Mesendoderm (in vitro differentiated cells): ENCODE data around the gene CSF2RB.

Source experiments
- DNase-seq: peaks from one replicate; pipeline ENCODE4 v3.0.0; 2013
- H2AK5ac ChIP-seq: 2 replicates; pipeline ENCODE4 v1.6.1; 2013; ENCODE audit warnings: low read length, inconsistent platforms
- H2BK120ac ChIP-seq: 2 replicates; pipeline ENCODE4 v1.6.1; 2013; ENCODE audit warnings: low read depth, mild to moderate bottlenecking, low read length, moderate library complexity, mixed read lengths
- H2BK15ac ChIP-seq: replicated peaks from 2 replicates; pipeline ENCODE4 v1.6.1; 2013; ENCODE audit warnings: low read depth, mild to moderate bottlenecking, moderate library complexity
- H2BK5ac ChIP-seq: 2 replicates; pipeline ENCODE4 v1.6.1; 2013; ENCODE audit warnings: low read length, inconsistent platforms
- H3K18ac ChIP-seq: 2 replicates; pipeline ENCODE4 v1.6.1; 2013; ENCODE audit warnings: mild to moderate bottlenecking, low read length, mixed read lengths
- H3K23ac ChIP-seq: one replicate; pipeline ENCODE4 v1.6.1; 2013; ENCODE audit warnings: low read length
- H3K27ac ChIP-seq: 2 replicates; pipeline ENCODE4 v1.5.1; 2013; ENCODE audit warnings: low read depth, mild to moderate bottlenecking, inconsistent platforms, low read length, moderate library complexity
- H3K27me3 ChIP-seq: 2 replicates; pipeline ENCODE4 v1.6.1; 2013; ENCODE audit warnings: low read length, control low read depth, mild to moderate bottlenecking, inconsistent platforms; ENCODE audit not compliant: insufficient read depth, poor library complexity
- H3K36me3 ChIP-seq: 2 replicates; pipeline ENCODE4 v1.6.1; 2013; ENCODE audit warnings: low read length, inconsistent platforms; ENCODE audit not compliant: control insufficient read depth, insufficient read depth
- H3K4ac ChIP-seq: one replicate; pipeline ENCODE4 v1.6.1; 2013; ENCODE audit warnings: low read depth, mild to moderate bottlenecking, low read length, moderate library complexity
- H3K4me1 ChIP-seq: 2 replicates; pipeline ENCODE4 v1.6.1; 2013; ENCODE audit warnings: low read depth, low read length, inconsistent platforms; ENCODE audit not compliant: control insufficient read depth
- H3K4me2 ChIP-seq: 2 replicates; pipeline ENCODE4 v1.6.1; 2013; ENCODE audit warnings: low read length
- H3K4me3 ChIP-seq: 2 replicates; pipeline ENCODE4 v1.5.1; 2013; ENCODE audit warnings: mild to moderate bottlenecking, low read length
- H3K56ac ChIP-seq: one replicate; pipeline ENCODE4 v1.6.1; 2013; ENCODE audit warnings: low read length
- H3K79me1 ChIP-seq: 2 replicates; pipeline ENCODE4 v1.6.1; 2013; ENCODE audit warnings: low read length, inconsistent platforms
- H3K79me2 ChIP-seq: 2 replicates; pipeline ENCODE4 v1.6.1; 2013; ENCODE audit warnings: mild to moderate bottlenecking, low read length; ENCODE audit not compliant: control insufficient read depth, insufficient read depth
- H3K9ac ChIP-seq: 2 replicates; pipeline ENCODE4 v1.6.1; 2013; ENCODE audit warnings: low read length, inconsistent platforms
- H4K5ac ChIP-seq: one replicate; pipeline ENCODE4 v1.6.1; 2013; ENCODE audit warnings: low read length
- H4K8ac ChIP-seq: one replicate; pipeline ENCODE4 v1.6.1; 2013; ENCODE audit warnings: low read depth, mild to moderate bottlenecking, control low read depth, low read length, moderate library complexity
- whole genome bisulfite sequencing: extraction: QIAGEN DNeasy Blood & Tissue Kit; methylation state at CpG from one replicate; pipeline ENCODE4 v1.1.7; 2013; ENCODE audit warnings: low lambda C conversion rate, missing lambda C conversion rate; ENCODE audit not compliant: insufficient coverage; ENCODE audit errors: extremely low coverage; 5-methylcytosine and 5-hydroxymethylcytosine counted together

Gene CSF2RB

GRCh38 chr22:36891646-36892045, 21.8 kb upstream of the CSF2RB start:
- Histone ChIP-seq H3K4ac (no peak overlapping the region), H3K56ac (no peak overlapping the region), H2BK120ac (no peak overlapping the region), H3K9ac (no peak overlapping the region), H3K18ac (no peak overlapping the region), H2AK5ac (no peak overlapping the region), H3K27me3 (no peaks in the 10 kb centered on the region), H3K4me3 (no peak overlapping the region), H2BK15ac (no peak overlapping the region), H4K5ac (no peak overlapping the region), H3K79me1 (no peaks in the 10 kb centered on the region), H2BK5ac (no peak overlapping the region), H3K4me1 (no peaks in the 10 kb centered on the region), H3K79me2 (no peaks in the 10 kb centered on the region), H3K4me2 (no peak overlapping the region), H3K23ac (no peak overlapping the region), H3K27ac (no peak overlapping the region), H3K36me3 (no peaks in the 10 kb centered on the region), H4K8ac (no peak overlapping the region)
- no peak for DNase-seq
- WGBS = no CpG with 5 or more reads among the region's 1 CpG

- H3K9ac ChIP-seq = no peak overlapping the region
- H3K23ac ChIP-seq = no peak overlapping the region
- H2AK5ac ChIP-seq = no peak overlapping the region
- H2BK15ac ChIP-seq = no peak overlapping the region
- no peak overlapping the region for H3K4me2 ChIP-seq
- no peaks in the 10 kb centered on the region for H3K36me3 ChIP-seq
- H3K4me1 ChIP-seq = no peaks in the 10 kb centered on the region
- H2BK120ac ChIP-seq = no peak overlapping the region
- H3K79me1 ChIP-seq = no peaks in the 10 kb centered on the region
- no CpG with 5 or more reads among the region's 2 CpGs for WGBS
- no peak overlapping the region for H3K27ac ChIP-seq
- H3K4me3 ChIP-seq = no peak overlapping the region
- H4K5ac ChIP-seq = no peak overlapping the region
- no peak overlapping the region for H4K8ac ChIP-seq
- no peak overlapping the region for H2BK5ac ChIP-seq
- H3K18ac ChIP-seq = no peak overlapping the region
- no peaks in the 10 kb centered on the region for H3K79me2 ChIP-seq
- no peaks in the 10 kb centered on the region for H3K27me3 ChIP-seq
- H3K56ac ChIP-seq = no peak overlapping the region
- no peak overlapping the region for H3K4ac ChIP-seq
- no peak for DNase-seq
These were observed 21.1 kb upstream of the CSF2RB start for GRCh38 chr22:36892292-36892691.

DNA sequence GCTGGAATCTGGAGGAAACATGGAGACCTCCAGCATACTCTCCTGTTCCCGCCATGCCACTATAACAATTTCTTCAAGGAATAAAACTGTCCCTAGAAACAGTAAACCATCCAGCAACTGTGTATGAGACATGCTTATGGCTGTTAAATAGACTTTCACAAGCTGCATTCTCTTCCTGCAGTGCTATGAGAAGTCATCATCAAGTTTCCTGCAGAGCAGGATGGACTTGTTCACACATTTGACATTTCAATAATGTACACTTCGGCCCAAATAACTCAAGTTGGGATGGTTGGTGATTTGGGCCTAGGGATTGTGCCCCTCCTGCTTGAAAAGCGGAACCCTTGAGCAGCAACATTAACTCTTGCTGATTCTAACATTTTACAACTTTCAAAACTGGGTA, 20.2 kb upstream of the CSF2RB start:
- H3K9ac ChIP-seq = no peak overlapping the region
- no peak overlapping the region for H3K4me3 ChIP-seq
- DNase-seq = no peak
- H3K4me2 ChIP-seq = no peak overlapping the region
- H3K27ac ChIP-seq = no peak overlapping the region
- H2BK5ac ChIP-seq = no peak overlapping the region
- no peak overlapping the region for H3K56ac ChIP-seq
- no peak overlapping the region for H2BK15ac ChIP-seq
- no CpG with 5 or more reads among the region's 3 CpGs for WGBS
- H3K4me1 ChIP-seq = no peaks in the 10 kb centered on the region
- no peak overlapping the region for H3K4ac ChIP-seq
- no peaks in the 10 kb centered on the region for H3K79me1 ChIP-seq
- no peaks in the 10 kb centered on the region for H3K27me3 ChIP-seq
- H3K23ac ChIP-seq = no peak overlapping the region
- H3K18ac ChIP-seq = no peak overlapping the region
- H4K5ac ChIP-seq = no peak overlapping the region
- H2BK120ac ChIP-seq = no peak overlapping the region
- H3K36me3 ChIP-seq = no peaks in the 10 kb centered on the region
- no peak overlapping the region for H4K8ac ChIP-seq
- H2AK5ac ChIP-seq = no peak overlapping the region
- H3K79me2 ChIP-seq = no peaks in the 10 kb centered on the region

- no peak overlapping the region for H3K9ac ChIP-seq
- H4K8ac ChIP-seq = no peak overlapping the region
- H3K27ac ChIP-seq = no peak overlapping the region
- H4K5ac ChIP-seq = no peak overlapping the region
- no peak for DNase-seq
- no peak overlapping the region for H3K18ac ChIP-seq
- no CpG with 5 or more reads among the region's 1 CpG for WGBS
- no peak overlapping the region for H2BK5ac ChIP-seq
- H2AK5ac ChIP-seq = no peak overlapping the region
- no peaks in the 10 kb centered on the region for H3K36me3 ChIP-seq
- H3K27me3 ChIP-seq = no peaks in the 10 kb centered on the region
- no peak overlapping the region for H3K4me2 ChIP-seq
- no peaks in the 10 kb centered on the region for H3K4me1 ChIP-seq
- no peaks in the 10 kb centered on the region for H3K79me2 ChIP-seq
- no peak overlapping the region for H3K4ac ChIP-seq
- no peak overlapping the region for H2BK15ac ChIP-seq
- no peak overlapping the region for H2BK120ac ChIP-seq
- H3K4me3 ChIP-seq = no peak overlapping the region
- no peak overlapping the region for H3K23ac ChIP-seq
- no peaks in the 10 kb centered on the region for H3K79me1 ChIP-seq
- no peak overlapping the region for H3K56ac ChIP-seq
These were observed 19.2 kb upstream of the CSF2RB start for GRCh38 chr22:36894266-36894665.

DNA sequence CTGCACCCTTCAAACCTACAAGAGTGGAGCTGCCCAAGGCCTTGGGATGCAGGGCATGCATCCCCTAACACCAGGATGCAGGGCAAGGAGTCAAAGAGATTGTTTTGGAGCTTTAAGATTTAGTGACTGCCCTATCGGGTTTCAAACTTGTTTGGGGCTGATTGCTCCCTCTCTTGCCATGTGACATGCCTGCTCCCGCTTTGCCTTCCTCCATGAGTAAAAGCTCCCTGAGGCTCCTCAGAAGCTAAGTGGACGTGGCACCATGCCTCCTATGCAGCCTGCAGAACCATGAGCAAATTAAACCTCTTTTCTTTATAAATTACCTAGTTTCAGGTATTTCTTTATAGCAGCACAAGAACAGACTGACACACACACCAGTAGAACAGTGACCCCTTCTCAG, 15.8 kb upstream of the CSF2RB start:
- H3K56ac ChIP-seq = no peak overlapping the region
- no peak overlapping the region for H3K4ac ChIP-seq
- no peak overlapping the region for H4K5ac ChIP-seq
- H3K4me2 ChIP-seq = no peak overlapping the region
- no CpG with 5 or more reads among the region's 3 CpGs for WGBS
- no peak for DNase-seq
- H4K8ac ChIP-seq = no peak overlapping the region
- no peak overlapping the region for H2BK5ac ChIP-seq
- no peak overlapping the region for H2BK120ac ChIP-seq
- no peak overlapping the region for H2AK5ac ChIP-seq
- no peak overlapping the region for H3K9ac ChIP-seq
- peaks cover 5% of the 10 kb centered on the region for H3K4me1 ChIP-seq
- no peaks in the 10 kb centered on the region for H3K79me1 ChIP-seq
- no peaks in the 10 kb centered on the region for H3K27me3 ChIP-seq
- no peak overlapping the region for H3K4me3 ChIP-seq
- H3K36me3 ChIP-seq = no peaks in the 10 kb centered on the region
- no peaks in the 10 kb centered on the region for H3K79me2 ChIP-seq
- no peak overlapping the region for H3K23ac ChIP-seq
- H3K27ac ChIP-seq = no peak overlapping the region
- no peak overlapping the region for H3K18ac ChIP-seq
- no peak overlapping the region for H2BK15ac ChIP-seq

DNA sequence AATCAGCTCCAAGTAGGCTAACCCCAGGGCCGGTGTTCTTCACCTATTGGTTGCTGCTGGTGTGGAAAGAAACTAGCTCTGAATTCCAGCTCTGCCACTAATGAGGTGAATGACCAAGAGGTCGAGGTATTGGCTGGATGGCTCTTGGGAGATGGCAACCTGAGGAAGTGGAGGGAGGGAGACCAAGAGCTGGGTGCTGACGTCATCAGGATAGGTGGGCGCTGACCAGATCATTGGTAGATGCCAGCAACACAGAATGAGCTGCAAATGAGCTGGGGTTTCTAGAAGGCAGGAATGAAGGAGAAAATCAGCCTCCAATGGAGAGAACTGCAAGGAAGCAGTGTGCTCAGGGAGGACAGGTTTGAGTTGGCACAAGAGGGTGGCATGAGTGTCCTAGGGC, 14.7 kb upstream of the CSF2RB start:
- no peak overlapping the region for H3K4ac ChIP-seq
- H3K9ac ChIP-seq = no peak overlapping the region
- no peak overlapping the region for H3K4me3 ChIP-seq
- no peak overlapping the region for H2BK5ac ChIP-seq
- no peak overlapping the region for H3K4me2 ChIP-seq
- H3K18ac ChIP-seq = no peak overlapping the region
- no peaks in the 10 kb centered on the region for H3K36me3 ChIP-seq
- H4K5ac ChIP-seq = no peak overlapping the region
- H2BK15ac ChIP-seq = no peak overlapping the region
- no peaks in the 10 kb centered on the region for H3K27me3 ChIP-seq
- H2AK5ac ChIP-seq = no peak overlapping the region
- no peak overlapping the region for H2BK120ac ChIP-seq
- no peak overlapping the region for H3K56ac ChIP-seq
- H3K79me2 ChIP-seq = no peaks in the 10 kb centered on the region
- no peak overlapping the region for H3K27ac ChIP-seq
- H3K23ac ChIP-seq = no peak overlapping the region
- H4K8ac ChIP-seq = no peak overlapping the region
- peaks cover 5% of the 10 kb centered on the region for H3K4me1 ChIP-seq
- no peak for DNase-seq
- WGBS = no CpG with 5 or more reads among the region's 4 CpGs
- H3K79me1 ChIP-seq = no peaks in the 10 kb centered on the region
